NOMO-1 (cell line): ENCODE data around the gene HSPB6.
"Not testable (repeated sequence)": the region's sequence is repeated elsewhere in the genome, so short reads cannot be mapped to it uniquely, and the experiment has no call there.

Experiments
- DNase-seq, 2 experiments: peaks; one replicate each; lab custom pipeline; 2025; ENCODE audit not compliant: unreplicated experiment in 2 of 2; lab: John Stamatoyannopoulos, UW

The HSPB6 gene

GRCh38 chr19:35732540-35733179, 24.2 kb downstream of the HSPB6 start:
- DNase-seq, result no peak

DNA sequence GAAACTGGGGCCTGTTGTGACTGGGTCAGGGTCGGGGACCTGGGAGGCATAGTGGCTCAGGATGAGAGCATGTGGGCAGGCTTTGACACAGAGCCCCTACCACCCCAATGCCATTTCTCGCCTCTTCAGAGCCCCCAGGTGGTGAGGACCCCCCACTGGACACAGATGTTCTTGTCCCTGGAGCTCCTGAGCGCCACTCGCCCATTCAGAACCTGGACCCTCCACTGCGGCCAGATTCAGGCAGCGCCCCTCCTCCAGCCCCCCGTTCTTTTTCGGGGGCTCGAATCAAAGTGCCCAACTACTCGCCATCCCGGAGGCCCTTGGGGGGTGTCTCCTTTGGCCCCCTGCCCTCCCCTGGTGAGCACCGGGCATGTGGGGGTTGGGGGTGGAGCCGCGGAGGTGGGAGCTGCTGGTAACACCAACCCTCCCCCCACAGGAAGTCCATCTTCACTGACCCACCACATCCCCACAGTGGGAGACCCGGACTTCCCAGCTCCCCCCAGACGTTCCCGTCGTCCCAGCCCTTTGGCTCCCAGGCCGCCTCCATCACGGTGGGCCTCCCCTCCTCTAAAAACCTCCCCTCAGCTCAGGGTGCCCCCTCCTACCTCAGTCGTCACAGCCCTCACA, 24.9 kb downstream of the HSPB6 start:
- DNase-seq, result no peak

DNA sequence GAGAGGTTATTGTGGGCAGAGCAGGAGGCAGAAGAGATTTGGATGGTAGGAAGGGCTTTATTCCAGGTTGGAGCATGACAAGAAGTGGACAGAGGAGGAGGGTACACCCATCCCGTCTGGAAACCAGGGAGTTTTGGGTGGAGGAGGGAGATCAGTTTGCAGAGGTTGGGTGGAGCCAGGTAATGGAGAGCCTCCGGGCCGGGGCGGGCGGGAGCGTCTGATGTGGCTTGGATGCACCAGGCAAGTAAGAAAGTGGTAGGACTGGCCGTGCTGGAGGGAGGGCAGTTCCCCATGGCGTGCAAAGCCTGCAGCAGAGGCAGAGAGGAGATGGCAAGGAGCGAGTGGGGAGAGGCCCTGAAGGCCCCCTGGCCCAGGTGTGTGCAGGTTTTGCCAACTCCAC, 25.5 kb downstream of the HSPB6 start:
- DNase-seq, result no peak

DNA sequence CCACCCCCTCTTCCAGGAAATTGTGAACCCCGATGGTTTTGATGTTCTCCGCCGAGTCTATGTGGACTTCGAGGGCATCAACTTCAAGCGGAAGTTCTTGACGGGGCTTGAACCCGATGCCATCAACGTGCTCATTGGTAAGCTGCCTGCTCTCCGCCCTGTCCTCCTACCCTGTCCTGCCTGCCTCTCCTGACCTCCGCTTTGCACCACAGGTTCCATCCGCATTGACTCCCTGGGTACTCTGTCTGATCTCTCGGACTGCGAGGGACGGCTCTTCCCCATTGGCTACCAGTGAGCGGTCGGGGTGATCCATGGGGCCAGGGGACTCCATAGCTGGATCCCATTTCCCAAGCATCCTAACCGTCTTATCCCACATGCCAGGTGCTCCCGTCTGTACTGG, 26.5 kb downstream of the HSPB6 start:
- DNase-seq, result no peak

- no peak for DNase-seq
Observed at GRCh38 chr19:35729763-35730162, 27.1 kb downstream of the HSPB6 start.

DNA sequence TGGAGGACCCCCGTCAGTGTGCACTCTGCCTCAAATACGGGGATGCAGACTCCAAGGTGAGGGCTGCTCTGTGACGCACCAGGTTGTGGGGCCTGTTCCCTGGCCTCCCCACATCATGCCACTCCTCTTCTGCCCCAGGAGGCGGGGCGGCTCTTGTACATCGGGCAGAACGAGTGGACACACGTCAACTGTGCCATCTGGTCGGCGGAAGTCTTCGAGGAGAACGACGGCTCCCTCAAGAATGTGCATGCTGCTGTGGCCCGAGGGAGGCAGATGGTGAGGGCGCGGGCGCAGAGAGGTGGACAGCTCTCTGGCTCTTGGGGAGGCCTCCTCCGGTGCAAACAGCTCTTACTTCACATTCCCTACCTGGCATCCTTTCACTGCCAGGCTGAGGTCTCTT, 27.8 kb downstream of the HSPB6 start:
- no peak for DNase-seq

GRCh38 chr19:35727956-35728706, 28.7 kb downstream of the HSPB6 start:
- no peak for DNase-seq

DNA sequence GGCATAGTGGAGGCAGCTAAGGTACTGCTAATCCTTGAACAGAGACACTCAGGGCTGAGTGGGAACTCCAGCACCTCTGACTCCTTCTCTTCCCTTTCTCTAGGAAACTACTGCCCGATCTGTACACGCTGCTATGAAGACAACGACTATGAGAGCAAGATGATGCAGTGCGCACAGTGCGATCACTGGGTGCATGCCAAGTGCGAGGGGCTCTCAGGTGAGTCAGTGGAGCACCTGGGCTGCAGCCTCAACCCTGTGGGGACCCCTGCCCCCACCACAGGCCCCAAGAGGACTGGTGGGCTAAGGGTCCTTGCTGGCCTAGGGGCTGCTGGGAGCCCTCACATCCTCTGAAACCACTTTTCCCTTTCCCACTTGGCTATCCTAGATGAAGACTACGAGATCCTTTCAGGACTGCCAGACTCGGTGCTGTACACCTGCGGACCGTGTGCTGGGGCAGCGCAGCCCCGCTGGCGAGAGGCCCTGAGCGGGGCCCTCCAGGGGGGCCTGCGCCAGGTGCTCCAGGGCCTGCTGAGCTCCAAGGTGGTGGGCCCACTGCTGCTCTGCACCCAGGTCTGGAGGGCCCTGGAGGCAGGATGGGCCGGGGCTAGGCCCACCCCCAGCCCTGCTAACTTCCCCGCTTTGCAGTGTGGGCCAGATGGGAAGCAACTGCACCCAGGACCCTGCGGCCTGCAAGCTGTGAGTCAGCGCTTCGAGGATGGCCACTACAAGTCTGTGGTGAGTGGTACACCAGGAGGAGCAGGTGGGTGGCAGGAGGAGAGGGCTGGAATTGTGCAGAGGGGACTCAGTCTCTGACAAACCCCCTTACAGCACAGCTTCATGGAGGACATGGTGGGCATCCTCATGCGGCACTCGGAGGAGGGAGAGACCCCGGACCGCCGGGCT, 29.5 kb downstream of the HSPB6 start:
- DNase-seq, result no peak

DNA sequence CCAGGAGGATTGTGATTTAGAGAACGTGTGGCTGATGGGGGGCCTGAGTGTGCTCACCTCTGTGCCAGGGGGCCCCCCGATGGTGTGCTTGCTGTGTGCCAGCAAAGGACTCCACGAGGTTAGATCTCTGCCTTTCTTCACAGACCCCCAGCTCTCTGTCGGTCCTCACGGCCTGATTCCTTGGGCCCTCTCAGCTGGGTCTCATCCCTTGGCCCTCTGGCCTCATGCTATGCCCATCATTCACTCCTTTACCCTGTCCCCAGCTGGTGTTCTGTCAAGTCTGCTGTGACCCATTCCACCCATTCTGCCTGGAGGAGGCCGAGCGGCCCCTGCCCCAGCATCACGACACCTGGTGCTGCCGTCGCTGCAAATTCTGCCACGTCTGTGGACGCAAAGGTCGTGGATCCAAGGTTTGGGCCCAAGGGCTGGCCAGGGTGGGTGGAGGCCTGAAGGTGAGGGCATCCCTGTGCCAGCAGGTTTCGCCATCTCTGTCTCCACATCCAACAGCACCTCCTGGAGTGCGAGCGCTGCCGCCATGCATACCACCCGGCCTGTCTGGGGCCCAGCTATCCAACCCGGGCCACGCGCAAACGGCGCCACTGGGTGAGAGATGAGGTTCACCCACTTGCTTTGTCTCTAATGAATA, 31.5 kb downstream of the HSPB6 start:
- DNase-seq, result no peak

DNA sequence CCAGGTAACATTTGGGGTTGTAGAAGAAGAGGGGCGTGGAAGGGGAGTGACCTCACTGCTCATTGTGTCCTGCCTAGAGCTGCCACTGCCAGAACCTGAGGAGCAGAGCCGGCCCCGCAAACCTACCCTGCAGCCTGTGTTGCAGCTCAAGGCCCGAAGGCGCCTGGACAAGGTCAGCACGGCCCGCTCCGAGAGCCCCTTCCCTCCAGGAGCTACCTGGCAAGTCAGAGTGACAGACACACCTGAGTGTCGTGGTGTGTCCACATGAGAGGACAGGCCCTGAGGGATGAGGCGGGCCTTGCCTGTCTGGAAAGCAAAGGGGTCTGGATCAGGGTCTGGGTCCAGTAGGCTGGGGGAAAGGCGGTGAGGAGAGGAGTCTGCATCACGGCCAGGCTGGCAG, 32.3 kb downstream of the HSPB6 start:
- DNase-seq, result no peak

DNA sequence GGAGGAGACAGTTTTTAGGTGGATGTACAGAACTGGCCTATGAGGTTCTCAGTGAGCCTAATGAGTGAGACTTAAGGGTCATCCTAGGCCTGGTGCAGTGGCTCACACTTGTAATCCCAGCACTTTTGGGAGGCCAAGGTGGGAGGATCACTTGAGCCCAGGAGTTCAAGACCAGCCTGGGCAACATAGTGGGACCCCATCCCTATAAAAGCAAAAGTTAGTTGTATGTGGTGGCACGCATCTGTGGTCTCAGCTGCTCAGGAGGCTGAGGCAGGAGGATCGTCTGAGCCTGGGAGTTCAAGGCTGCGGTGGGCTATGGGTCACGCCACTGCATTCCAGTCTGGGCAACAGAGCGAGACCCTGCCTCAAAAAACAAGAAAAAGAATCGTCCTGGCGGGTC, 32.7 kb downstream of the HSPB6 start:
- not testable (repeated sequence) for DNase-seq

DNA sequence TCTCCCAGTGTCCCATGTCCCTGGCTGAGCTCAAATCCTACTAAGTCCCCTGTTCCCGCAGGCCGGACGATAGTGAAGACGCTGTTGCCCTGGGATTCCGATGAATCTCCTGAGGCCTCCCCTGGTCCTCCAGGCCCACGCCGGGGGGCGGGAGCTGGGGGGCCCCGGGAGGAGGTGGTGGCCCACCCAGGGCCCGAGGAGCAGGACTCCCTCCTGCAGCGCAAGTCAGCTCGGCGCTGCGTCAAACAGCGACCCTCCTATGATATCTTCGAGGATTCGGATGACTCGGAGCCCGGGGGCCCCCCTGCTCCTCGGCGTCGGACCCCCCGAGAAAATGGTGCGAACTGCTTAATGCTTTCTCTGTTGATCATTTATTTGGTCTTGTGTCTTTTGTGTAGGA, 33.2 kb downstream of the HSPB6 start:
- no peak for DNase-seq

- no peak for DNase-seq
Observed at GRCh38 chr19:35722897-35723296, 33.9 kb downstream of the HSPB6 start.

GRCh38 chr19:35722461-35722860, 34.4 kb downstream of the HSPB6 start:
- no peak for DNase-seq

- no peak for DNase-seq
Observed at GRCh38 chr19:35721374-35721773, 35.5 kb downstream of the HSPB6 start.

- DNase-seq, result no peak
Observed at GRCh38 chr19:35720648-35721047, 36.2 kb downstream of the HSPB6 start.

GRCh38 chr19:35720163-35720524, 36.7 kb downstream of the HSPB6 start:
- DNase-seq, result no peak

DNA sequence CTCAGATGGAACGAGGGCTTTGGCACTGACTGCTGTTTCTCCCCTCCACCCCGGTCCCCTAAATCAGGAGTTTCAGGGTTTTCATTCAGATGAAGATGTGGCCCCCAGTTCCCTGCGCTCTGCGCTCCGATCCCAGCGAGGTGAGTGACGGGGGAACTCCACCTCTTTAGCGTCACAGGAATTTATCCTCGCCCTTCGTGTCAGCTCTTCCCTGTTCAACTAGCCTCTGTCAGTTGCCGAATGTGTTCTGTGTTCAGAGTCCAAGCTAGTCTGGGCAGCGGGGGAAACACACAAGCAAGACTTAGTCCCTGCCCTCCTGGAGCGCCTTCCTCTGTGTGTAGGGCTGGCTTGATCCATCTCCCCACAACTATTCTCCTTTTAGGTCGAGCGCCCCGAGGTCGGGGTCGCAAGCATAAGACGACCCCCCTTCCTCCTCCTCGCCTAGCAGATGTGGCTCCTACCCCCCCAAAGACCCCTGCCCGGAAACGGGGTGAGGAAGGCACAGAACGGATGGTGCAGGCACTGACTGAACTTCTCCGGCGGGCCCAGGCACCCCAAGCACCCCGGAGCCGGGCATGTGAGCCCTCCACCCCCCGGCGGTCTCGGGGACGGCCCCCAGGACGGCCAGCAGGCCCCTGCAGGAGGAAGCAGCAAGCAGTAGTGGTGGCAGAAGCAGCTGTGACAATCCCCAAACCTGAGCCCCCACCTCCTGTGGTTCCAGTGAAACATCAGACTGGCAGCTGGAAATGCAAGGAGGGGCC, 37.2 kb downstream of the HSPB6 start:
- no peak for DNase-seq

GRCh38 chr19:35718345-35719041, 38.3 kb downstream of the HSPB6 start:
- peak in 1 of 2 experiments; percentile 26 for DNase-seq
